Smooth muscle cell (in vitro differentiated cells): ENCODE data around the gene PALM3. TPM values are rescaled to one million over a fixed set of nuclear protein-coding genes. Genes with fewer than 3 reads are reported as not detected.

Source experiments
- DNase-seq: peaks from one replicate; lab custom pipeline; 2025; ENCODE audit not compliant: unreplicated experiment; lab: John Stamatoyannopoulos, UW
- H2AFZ ChIP-seq: fragments of 200-600 bp; sonication (generic); 2 replicates; pipeline ENCODE4 v1.6.0; 2016; ENCODE audit warnings: antibody characterized with exemption, low read depth, mild to moderate bottlenecking
- H3F3A ChIP-seq: fragments of 200-600 bp; sonication (generic); 2 replicates; pipeline ENCODE4 v1.6.0; 2017; ENCODE audit warnings: antibody characterized with exemption, low read depth
- H3K27ac ChIP-seq: fragments of 200-600 bp; sonication (generic); 2 replicates; pipeline ENCODE4 v1.5.1; 2016; ENCODE audit warnings: low read depth, mild to moderate bottlenecking
- H3K27me3 ChIP-seq: fragments of 200-600 bp; sonication (generic); 2 replicates; pipeline ENCODE4 v1.6.1; 2016; ENCODE audit warnings: low read depth, mild to moderate bottlenecking
- H3K36me3 ChIP-seq: fragments of 200-600 bp; sonication (generic); 2 replicates; pipeline ENCODE4 v1.5.1; 2016; ENCODE audit warnings: low read depth
- H3K4me1 ChIP-seq: fragments of 200-600 bp; sonication (generic); 2 replicates; pipeline ENCODE4 v1.5.1; 2016; ENCODE audit warnings: low read depth
- H3K4me2 ChIP-seq: fragments of 200-600 bp; sonication (generic); 2 replicates; pipeline ENCODE4 v1.6.0; 2016; ENCODE audit warnings: mild to moderate bottlenecking
- H3K4me3 ChIP-seq: fragments of 200-600 bp; sonication (generic); 2 replicates; pipeline ENCODE4 v1.5.1; 2016; ENCODE audit warnings: mild to moderate bottlenecking
- H3K79me2 ChIP-seq: fragments of 200-600 bp; sonication (generic); 2 replicates; pipeline ENCODE4 v1.6.0; 2016; ENCODE audit warnings: low read depth, mild to moderate bottlenecking
- H3K9ac ChIP-seq: fragments of 200-600 bp; sonication (generic); 2 replicates; pipeline ENCODE4 v1.6.0; 2016; ENCODE audit warnings: low read depth
- H3K9me3 ChIP-seq: fragments of 200-600 bp; sonication (generic); replicated peaks from 2 replicates; pipeline ENCODE4 v1.5.1; 2016; ENCODE audit warnings: low read depth
- H4K20me1 ChIP-seq: fragments of 200-600 bp; sonication (generic); 2 replicates; pipeline ENCODE4 v1.6.0; 2016; ENCODE audit warnings: low read depth
- WGBS: methylation state at CpG from one replicate; pipeline ENCODE4 v1.1.7; 2016; ENCODE audit warnings: low lambda C conversion rate; 5-methylcytosine and 5-hydroxymethylcytosine counted together
- polyA plus RNA-seq: library from polyadenylated mRNA; unstranded; fragments of >200 nt; fragmentation: Nextera tagmentation; extraction: Ambion mirVana; gene quantifications from 2 replicates; pipeline ENCODE4 v1.2.1, GENCODE V29; 2016
- total RNA-seq: library from RNA; depleted of rRNA; stranded (reverse); fragments of >200 nt; gene quantifications from 2 replicates; pipeline ENCODE4 v1.2.3, GENCODE V29; 2014
- TF ChIP-seq, protein P1 (sequence below): fragments of 200-600 bp; sonication (generic); IDR thresholded peaks from 2 replicates; pipeline ENCODE4 v1.5.1; 2017; ENCODE audit warnings: borderline replicate concordance, mild to moderate bottlenecking, antibody characterized with exemption; ENCODE audit not compliant: insufficient read depth, poor library complexity, severe bottlenecking

PALM3 gene
- total and polyA plus RNA-seq, 2 experiments from 2014 or later = 0.55 TPM; not detected in 1

DNA sequence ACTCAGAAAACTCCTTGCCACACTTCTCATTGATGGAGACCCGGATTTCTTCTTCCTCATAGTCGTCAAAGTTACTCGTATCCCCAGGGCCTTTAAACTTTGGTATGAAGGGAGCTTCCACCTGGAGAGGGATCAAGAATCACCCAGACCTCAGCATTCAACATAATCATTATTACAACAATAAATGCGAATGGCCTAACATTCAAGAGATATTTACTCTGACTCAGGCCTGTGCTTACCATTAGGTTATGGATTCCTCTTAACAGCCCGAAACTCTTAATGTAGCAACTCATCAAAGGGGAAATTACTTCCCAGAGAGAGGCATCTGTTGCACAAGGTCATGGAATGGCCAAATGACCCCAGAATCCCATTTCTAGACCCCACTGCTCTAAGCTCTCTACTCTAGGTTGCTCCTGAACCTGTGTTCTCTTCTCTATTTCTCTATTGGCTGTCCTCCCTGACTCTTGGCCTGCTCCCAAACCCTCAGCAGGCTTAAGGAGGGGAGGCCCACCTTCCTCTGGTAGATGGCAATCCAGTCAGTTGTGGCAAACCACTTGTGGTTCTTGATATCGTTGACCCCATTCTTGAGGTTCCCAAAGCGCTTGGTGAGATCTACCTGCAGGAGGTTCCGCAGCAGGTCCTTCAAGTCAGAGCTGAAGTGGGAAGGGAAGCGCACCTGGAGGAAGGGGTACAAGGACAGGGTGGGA lies 31.4 kb upstream of the PALM3 start:
- Histone ChIP-seq H3K79me2 (no peaks in the 10 kb centered on the region), H3K27me3 (no peaks in the 10 kb centered on the region), H3K9me3 (no peaks in the 10 kb centered on the region), H3K36me3 (no peaks in the 10 kb centered on the region), H3K27ac (no peak overlapping the region), H4K20me1 (peaks cover 12% of the 10 kb centered on the region), H3K4me3 (no peak overlapping the region), H3K4me2 (no peak overlapping the region), H3K9ac (no peak overlapping the region), H3K4me1 (no peaks in the 10 kb centered on the region), H2AFZ (no peak overlapping the region), H3F3A (no peaks in the 10 kb centered on the region)
- 95% methylated on average over 9 of the region's 9 CpGs for WGBS
- TF ChIP-seq, protein P1, sequence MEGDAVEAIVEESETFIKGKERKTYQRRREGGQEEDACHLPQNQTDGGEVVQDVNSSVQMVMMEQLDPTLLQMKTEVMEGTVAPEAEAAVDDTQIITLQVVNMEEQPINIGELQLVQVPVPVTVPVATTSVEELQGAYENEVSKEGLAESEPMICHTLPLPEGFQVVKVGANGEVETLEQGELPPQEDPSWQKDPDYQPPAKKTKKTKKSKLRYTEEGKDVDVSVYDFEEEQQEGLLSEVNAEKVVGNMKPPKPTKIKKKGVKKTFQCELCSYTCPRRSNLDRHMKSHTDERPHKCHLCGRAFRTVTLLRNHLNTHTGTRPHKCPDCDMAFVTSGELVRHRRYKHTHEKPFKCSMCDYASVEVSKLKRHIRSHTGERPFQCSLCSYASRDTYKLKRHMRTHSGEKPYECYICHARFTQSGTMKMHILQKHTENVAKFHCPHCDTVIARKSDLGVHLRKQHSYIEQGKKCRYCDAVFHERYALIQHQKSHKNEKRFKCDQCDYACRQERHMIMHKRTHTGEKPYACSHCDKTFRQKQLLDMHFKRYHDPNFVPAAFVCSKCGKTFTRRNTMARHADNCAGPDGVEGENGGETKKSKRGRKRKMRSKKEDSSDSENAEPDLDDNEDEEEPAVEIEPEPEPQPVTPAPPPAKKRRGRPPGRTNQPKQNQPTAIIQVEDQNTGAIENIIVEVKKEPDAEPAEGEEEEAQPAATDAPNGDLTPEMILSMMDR = no peak
- DNase-seq = no peak

DNA sequence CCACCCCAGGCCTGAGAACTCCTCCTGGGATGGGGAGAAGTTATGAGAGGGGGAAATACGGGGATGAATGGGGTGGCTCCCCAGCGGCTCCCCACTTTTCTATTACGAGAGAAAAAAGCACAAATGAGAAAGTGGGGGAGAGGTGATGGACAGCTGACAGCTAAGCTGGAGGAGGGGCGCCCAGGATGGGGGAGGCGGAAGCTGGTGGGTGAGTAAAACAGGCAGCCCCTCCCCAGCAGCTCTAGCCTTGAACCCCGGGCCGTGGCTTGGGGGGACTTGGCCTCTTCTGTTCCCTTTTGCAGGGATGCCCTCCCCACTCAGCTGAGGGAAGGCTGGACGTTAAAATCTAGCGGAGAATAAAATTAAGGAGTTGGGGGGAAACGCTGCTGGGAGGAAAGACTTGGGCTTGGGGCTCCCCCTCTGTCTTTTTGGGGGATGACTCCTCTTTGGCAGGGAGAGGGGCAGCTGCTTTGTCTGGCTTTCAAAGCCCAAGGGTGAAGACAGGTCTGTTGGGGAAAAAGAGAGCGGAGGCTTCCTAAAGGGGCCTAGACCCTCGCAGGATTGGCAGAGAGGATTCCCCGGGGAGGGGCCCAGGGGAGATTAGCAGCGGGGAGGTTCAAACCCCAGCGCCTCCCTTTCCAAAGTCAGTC lies 30.1 kb upstream of the PALM3 start:
- 30% methylated on average over 12 of the region's 15 CpGs for WGBS
- H3K9me3 ChIP-seq = no peaks in the 10 kb centered on the region
- peak overlapping the region; percentile 97 for H3K4me3 ChIP-seq
- DNase-seq = no peak
- H3K36me3 ChIP-seq = no peaks in the 10 kb centered on the region
- H3K9ac ChIP-seq = peak overlapping the region; percentile 64
- H3K27me3 ChIP-seq = no peaks in the 10 kb centered on the region
- H4K20me1 ChIP-seq = peaks cover 12% of the 10 kb centered on the region
- TF ChIP-seq, protein P1 = no peak
- H2AFZ ChIP-seq = no peak overlapping the region
- no peaks in the 10 kb centered on the region for H3K4me1 ChIP-seq
- H3K27ac ChIP-seq = peak overlapping the region; percentile 74
- H3K79me2 ChIP-seq = no peaks in the 10 kb centered on the region
- no peaks in the 10 kb centered on the region for H3F3A ChIP-seq
- H3K4me2 ChIP-seq = peak overlapping the region; percentile 100

DNA sequence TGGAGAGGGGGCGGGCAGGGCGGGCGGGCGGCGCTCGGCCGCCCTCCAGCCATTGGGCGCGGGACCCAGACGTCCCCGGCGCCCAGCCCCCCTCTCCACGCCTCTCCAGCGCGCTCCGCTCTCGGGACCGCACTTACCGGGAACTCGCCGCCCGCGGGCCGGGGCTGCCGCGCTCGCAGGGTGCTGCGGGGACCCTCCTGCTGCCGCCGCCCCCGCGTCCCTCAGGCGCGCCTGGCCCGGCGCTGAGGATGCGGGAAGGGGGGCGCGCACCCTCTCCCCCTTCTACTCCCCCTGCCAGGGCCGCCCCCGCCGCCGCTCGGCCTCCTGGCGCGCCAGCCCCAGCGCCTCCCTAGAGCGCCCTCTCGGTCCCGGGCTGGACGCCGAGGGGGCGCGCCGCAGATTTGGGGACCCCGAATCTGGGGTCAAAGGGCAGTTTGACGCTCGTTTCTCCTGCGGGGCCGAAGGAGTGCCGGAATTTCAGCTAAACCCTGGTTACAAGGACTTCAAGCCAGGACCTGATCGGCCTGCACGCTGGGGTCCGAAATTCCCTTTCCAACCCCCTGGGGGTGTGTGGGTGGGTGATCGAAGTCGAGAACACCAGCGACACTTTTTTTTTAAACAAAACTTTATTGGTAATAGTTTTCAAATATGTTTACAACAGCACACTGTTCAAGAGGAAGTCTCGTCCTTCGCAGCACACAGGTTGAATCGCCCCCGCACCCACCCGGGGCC lies 29.4 kb upstream of the PALM3 start:
- Histone ChIP-seq H3K4me3 (peak overlapping the region; percentile 97), H3K4me1 (no peaks in the 10 kb centered on the region), H3K27me3 (no peaks in the 10 kb centered on the region), H3K27ac (peak overlapping the region; percentile 74), H3K79me2 (no peaks in the 10 kb centered on the region), H3K9ac (peak overlapping the region; percentile 64), H3K36me3 (no peaks in the 10 kb centered on the region), H3F3A (no peaks in the 10 kb centered on the region), H3K9me3 (no peaks in the 10 kb centered on the region), H2AFZ (peak overlapping the region; percentile 91), H4K20me1 (peaks cover 12% of the 10 kb centered on the region), H3K4me2 (peak overlapping the region; percentile 100)
- WGBS = 0% methylated on average over 30 of the region's 72 CpGs
- peak; percentile 82 for DNase-seq
- TF ChIP-seq, protein P1 = peak; percentile 27
